Measurements from ENCODE around the gene COX7A2L.
A peak's percentile ranks its signal among the peaks of the same experiment; 100 is the strongest.

The COX7A2L gene

GRCh38 chr2:42367835-42368234, 6.8 kb upstream of the COX7A2L start:
- DNase-seq (ENCODE audit: extremely low read depth, low read depth), result no peak
- TF ChIP-seq CTCF (IDR thresholded peaks at IDR 0.05; ENCODE audit: low read depth, low read length, missing control alignments), result no peak
- H3K4me3 ChIP-seq (replicated peaks; ENCODE audit: low read depth, low read length), result no peak overlapping the region

- no peak for TF ChIP-seq CTCF (IDR thresholded peaks at IDR 0.05; ENCODE audit: low read depth, low read length, missing control alignments)
- no peak for DNase-seq (ENCODE audit: extremely low read depth, low read depth)
- no peak overlapping the region for H3K4me3 ChIP-seq (replicated peaks; ENCODE audit: low read depth, low read length)
Observed at GRCh38 chr2:42366411-42366810, 5.4 kb upstream of the COX7A2L start.

DNA sequence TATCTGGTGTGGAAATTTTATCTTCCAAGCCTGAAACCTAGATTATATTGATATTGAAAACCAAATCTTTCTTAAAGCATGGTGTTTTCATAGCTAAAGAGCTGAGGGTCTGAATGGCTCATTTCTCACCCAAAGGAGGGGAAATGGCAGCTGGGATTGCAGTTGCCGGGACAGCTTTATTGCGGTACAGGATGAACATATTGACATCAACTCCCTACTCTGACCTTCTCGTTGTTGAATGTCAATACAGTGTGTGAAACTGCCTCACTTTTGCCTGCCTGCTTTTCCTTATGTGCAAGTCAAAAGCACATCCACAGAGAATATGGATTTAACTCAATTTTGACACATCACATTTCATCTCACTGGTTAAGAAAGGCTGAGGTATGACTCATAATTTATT, 3.6 kb upstream of the COX7A2L start:
- TF ChIP-seq CTCF (IDR thresholded peaks at IDR 0.05; ENCODE audit: low read depth, low read length, missing control alignments), result no peak
- DNase-seq (ENCODE audit: extremely low read depth, low read depth), result no peak
- H3K4me3 ChIP-seq (replicated peaks; ENCODE audit: low read depth, low read length), result no peak overlapping the region

DNA sequence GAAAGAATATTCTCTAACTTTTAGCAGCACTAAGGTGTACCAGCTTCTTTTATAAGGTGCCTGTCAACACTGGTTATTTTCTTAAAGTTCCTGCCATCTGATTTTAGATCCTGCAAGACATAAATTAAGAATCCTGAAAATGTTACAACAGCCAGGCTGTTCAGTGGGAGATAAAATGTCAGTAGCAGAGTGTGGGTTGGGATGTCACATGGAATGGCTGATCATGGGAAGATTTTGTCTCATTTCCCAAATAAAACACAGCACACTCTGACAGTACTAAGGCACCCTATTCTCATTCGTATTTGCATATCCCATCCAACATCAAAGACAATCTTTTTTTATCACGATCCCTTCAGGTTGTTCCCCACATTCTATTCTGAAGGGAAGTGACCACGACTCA, 2.4 kb upstream of the COX7A2L start:
- no peak for DNase-seq (ENCODE audit: extremely low read depth, low read depth)
- no peak for TF ChIP-seq CTCF (IDR thresholded peaks at IDR 0.05; ENCODE audit: low read depth, low read length, missing control alignments)
- H3K4me3 ChIP-seq (replicated peaks; ENCODE audit: low read depth, low read length), result no peak overlapping the region

DNA sequence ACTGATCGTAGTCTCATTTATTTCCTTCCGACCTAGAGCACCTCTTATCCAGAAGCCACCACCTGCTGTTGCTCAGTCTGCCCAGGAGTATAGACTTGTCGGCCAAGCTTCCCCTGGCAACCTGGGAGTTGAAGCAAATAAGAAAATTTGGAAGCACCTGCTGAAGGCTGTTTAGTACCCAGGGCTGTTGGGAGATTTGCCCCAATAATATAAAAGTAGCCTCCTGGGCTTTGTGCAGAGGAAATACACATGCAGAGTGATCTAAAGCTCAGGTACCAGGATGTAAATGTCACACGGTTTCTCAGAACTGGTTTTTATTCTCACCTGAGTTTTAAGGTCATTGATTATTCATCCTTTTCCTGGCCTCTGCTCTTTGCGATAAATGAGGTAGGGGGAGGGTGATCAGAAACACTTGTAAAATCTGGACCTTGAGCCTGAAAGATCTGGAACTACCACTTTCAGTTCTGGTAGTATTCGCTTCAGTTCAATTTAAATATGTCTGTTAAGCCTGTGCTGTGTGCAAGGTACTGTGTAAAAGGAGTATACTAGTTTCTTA, 789 bp upstream of the COX7A2L start:
- TF ChIP-seq CTCF (IDR thresholded peaks at IDR 0.05; ENCODE audit: low read depth, low read length, missing control alignments), result no peak
- DNase-seq (ENCODE audit: extremely low read depth, low read depth), result no peak
- peak overlapping the region; percentile 84 for H3K4me3 ChIP-seq (replicated peaks; ENCODE audit: low read depth, low read length)

- DNase-seq (ENCODE audit: extremely low read depth, low read depth), result no peak
- peak overlapping the region; percentile 84 for H3K4me3 ChIP-seq (replicated peaks; ENCODE audit: low read depth, low read length)
- no peak for TF ChIP-seq CTCF (IDR thresholded peaks at IDR 0.05; ENCODE audit: low read depth, low read length, missing control alignments)
Observed at GRCh38 chr2:42360493-42360889, 526 bp downstream of the COX7A2L start.

DNA sequence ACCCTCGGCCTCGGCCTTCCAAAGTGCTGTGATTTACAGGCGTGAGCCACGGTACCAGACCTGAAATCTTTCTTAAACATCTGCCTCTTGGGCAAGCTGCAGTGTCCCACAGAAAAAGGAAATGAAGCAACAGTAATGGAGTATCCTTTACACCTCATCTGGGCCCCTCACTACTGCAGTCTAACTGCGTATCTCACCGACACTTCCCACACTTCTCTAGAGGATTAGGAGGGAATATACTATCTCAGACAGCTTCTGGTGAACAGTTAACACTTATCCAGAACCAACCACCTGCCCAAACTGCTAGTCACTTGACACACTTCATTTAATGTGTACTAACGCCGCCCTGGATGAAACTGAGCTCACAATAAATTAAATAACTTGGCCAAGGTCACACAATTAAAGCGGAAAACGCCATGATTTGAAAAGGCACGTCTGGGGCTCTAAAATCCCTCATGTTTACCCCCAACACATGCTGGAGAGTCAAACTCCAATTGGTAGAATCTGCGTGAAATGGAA, 993 bp downstream of the COX7A2L start:
- DNase-seq (ENCODE audit: extremely low read depth, low read depth), result no peak
- no peak for TF ChIP-seq CTCF (IDR thresholded peaks at IDR 0.05; ENCODE audit: low read depth, low read length, missing control alignments)
- peak overlapping the region; percentile 84 for H3K4me3 ChIP-seq (replicated peaks; ENCODE audit: low read depth, low read length)
